ENCODE measurements around the gene RAI1. TPM values are rescaled to one million over a fixed set of nuclear protein-coding genes. Genes with fewer than 3 reads are reported as not detected.
"Not testable (repeated sequence)": the region's sequence is repeated elsewhere in the genome, so short reads cannot be mapped to it uniquely, and the experiment has no call there.

RAI1 gene
- total RNA-seq, 1 donor: 9.1 TPM

DNA sequence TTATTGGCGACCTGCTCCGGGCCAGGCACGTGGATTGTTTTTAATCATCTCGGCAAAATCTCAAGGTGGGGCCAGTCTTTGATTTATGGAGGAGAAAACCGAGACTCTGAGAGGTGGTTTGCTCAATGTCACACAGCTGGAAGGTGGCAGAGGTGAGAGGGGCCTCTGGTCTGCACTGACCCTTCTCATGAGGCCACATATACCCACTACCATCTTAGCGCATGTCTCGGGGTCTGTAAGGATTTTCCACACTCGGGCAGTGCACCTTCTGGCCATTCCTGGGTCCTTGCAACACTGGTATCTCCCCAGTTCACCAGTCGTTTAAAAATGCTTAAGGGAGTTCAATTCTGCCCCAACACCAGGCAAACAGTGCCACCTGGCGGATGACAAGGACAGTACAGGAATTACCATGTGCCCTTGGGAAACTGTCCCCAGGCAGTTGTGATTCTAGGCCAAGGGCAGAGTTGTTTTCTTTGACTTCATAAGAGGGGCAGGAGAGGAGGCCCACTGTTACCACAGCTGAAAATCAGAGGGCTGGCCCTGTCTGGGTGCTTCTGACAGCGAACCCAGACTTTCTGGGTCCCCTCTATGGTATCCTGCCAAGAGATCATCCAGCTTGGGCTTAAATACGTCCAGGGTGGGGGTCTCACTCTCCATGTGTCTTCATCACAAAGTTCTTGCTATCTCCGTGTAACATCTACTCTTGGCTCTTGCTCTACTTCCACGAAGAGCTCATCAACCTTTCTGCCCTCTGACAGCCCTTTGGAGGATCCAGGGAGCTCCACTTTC is 39.4 kb upstream of the RAI1 start:
- no peak overlapping the region for H3K4me3 ChIP-seq (ENCODE audit: low read depth, low read length)
- peak; percentile 87 for DNase-seq (ENCODE audit: low read depth)
- TF ChIP-seq, protein P1, sequence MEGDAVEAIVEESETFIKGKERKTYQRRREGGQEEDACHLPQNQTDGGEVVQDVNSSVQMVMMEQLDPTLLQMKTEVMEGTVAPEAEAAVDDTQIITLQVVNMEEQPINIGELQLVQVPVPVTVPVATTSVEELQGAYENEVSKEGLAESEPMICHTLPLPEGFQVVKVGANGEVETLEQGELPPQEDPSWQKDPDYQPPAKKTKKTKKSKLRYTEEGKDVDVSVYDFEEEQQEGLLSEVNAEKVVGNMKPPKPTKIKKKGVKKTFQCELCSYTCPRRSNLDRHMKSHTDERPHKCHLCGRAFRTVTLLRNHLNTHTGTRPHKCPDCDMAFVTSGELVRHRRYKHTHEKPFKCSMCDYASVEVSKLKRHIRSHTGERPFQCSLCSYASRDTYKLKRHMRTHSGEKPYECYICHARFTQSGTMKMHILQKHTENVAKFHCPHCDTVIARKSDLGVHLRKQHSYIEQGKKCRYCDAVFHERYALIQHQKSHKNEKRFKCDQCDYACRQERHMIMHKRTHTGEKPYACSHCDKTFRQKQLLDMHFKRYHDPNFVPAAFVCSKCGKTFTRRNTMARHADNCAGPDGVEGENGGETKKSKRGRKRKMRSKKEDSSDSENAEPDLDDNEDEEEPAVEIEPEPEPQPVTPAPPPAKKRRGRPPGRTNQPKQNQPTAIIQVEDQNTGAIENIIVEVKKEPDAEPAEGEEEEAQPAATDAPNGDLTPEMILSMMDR (IDR thresholded peaks at IDR 0.05; ENCODE audit: insufficient read depth, low read length): peak; percentile 89

DNA sequence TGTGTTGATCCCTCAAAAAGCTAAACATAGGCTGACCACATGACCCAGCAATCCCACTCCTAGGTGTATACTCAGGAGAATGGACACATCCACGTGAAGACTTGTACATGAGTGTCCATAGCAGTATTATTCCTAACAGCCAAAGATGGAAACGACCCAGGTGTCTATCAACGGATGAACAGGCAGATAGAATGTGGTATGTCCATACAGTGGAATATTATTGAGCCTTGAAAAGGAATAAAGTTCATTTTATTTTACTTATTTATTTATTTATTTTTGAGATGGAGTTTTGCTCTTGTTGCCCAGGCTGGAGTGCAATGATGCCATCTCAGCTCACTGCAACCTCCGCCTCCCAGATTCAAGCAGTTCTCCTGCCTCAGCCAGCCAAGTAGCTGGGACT is 36.1 kb upstream of the RAI1 start:
- not testable (repeated sequence) for DNase-seq (ENCODE audit: low read depth); H3K4me3 ChIP-seq (ENCODE audit: low read depth, low read length)

DNA sequence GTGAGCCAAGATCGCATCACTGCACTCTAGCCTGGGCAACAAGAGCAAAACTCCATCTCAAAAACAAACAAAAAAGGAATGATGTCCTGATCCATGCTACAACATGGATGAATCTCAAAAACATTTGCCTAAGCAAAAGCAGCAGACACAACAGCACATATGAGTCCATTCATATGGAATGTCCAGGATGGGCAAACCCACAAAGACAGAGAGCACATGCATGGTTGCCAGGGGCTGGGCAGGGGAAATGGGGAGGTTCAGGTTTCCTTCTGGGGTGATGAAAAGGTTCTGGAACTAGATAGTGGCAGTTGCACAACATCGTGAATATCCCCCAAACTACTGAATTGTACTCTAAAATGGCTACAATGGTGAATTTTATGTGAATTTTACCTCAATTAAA is 35.3 kb upstream of the RAI1 start:
- H3K4me3 ChIP-seq (ENCODE audit: low read depth, low read length): no peak overlapping the region
- TF ChIP-seq, protein P1 (IDR thresholded peaks at IDR 0.05; ENCODE audit: insufficient read depth, low read length): no peak
- DNase-seq (ENCODE audit: low read depth): peak; percentile 46

- TF ChIP-seq, protein P1 (IDR thresholded peaks at IDR 0.05; ENCODE audit: insufficient read depth, low read length): no peak
- DNase-seq (ENCODE audit: low read depth): no peak
- no peak overlapping the region for H3K4me3 ChIP-seq (ENCODE audit: low read depth, low read length)
Observed at GRCh38 chr17:17647524-17648178, 33.6 kb upstream of the RAI1 start.

DNA sequence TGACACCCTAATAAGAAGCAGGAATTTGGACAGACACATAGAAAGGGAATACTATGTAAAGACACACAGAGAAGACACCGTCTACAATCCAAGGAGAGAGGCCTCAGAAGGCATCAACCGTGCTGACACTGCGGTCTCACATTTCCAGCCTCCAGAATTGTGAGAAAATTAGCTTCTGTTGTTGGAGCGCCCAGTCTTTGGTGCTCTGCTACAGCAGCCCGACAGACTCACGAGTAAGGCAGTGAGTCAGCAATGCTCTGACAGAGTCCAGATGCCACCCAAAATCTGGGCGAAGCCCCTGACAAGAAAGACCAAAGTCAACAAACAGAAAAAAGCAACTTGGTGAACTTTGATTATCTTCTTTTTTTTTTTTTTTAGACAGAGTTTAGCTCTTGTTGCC is 32.5 kb upstream of the RAI1 start:
- peak; percentile 77 for DNase-seq (ENCODE audit: low read depth)
- TF ChIP-seq, protein P1 (IDR thresholded peaks at IDR 0.05; ENCODE audit: insufficient read depth, low read length): no peak
- H3K4me3 ChIP-seq (ENCODE audit: low read depth, low read length): no peak overlapping the region

DNA sequence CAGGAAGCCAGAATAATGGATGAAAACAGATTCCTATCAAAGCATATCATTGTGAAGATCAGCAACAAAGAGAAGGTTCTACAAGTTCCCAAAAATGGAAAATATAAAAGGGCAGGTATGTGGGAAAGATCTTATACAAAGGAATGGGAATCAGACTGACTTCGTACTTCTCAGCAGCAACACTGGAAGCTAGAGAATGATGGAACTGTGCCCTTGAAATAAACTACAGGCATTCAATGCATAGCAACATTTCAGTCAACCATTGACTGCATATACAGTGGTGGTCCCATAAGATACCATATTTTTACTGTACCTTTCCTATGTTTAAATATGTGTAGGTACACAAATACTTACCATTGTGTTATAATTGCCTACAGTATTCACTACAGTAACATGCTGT is 30.3 kb upstream of the RAI1 start:
- TF ChIP-seq, protein P1 (IDR thresholded peaks at IDR 0.05; ENCODE audit: insufficient read depth, low read length): no peak
- DNase-seq (ENCODE audit: low read depth): no peak
- H3K4me3 ChIP-seq (ENCODE audit: low read depth, low read length): no peak overlapping the region

- no peak for DNase-seq (ENCODE audit: low read depth)
- TF ChIP-seq, protein P1 (IDR thresholded peaks at IDR 0.05; ENCODE audit: insufficient read depth, low read length): no peak
- H3K4me3 ChIP-seq (ENCODE audit: low read depth, low read length): no peak overlapping the region
Observed at GRCh38 chr17:17653343-17653742, 27.9 kb upstream of the RAI1 start.

All from fibroblast of the aortic adventitia (primary cell).